Activated gamma-delta T cell treated with Interleukin-2 at 50 U/mL for 16 hours (primary cell): ENCODE results near the gene RHBDF2.

ENCODE experiments used
- DNase-seq: peaks from one replicate; pipeline ENCODE4 v3.0.0-alpha.2; 2020

RHBDF2 gene

DNA sequence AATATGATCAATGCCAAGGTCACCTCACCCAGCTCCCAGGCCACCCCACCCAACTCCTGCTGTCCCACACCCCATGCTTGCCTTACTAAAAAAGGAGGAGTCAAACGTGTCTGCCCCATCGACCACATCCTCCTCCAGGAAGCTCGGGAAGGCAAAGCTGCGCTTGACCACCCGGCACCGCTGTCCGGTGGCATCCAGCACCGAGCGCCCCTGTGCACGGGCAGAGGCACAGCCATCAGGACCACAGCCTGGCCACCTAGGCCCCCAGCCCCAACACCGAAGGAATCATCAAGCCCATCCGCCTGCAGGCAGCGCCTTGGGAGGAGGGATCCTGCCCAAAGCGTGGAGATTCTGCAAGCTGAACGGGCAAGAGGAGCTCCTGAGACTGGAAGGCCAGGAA lies 23.6 kb downstream of the RHBDF2 start:
- DNase-seq, result no peak

DNA sequence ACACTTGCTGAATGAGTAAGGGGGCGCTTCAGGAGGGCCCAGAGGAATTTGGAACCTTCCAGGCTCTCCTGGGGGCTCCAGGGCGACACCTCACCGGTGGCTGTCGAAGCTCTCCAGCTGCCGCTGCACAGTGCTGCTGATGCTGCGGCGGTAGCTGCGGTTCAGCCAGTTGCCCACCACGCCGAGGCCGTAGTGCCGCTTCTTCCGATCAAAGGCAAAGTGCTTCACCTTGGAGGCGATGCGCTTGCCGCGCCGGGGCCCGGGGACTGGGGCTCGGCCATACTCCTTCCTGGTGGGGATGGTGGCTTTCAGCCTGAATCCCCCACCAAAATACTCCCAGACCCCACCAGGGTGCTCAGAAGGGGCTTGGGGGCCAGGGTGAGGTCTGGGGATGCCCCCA lies 24.5 kb downstream of the RHBDF2 start:
- no peak for DNase-seq

DNA sequence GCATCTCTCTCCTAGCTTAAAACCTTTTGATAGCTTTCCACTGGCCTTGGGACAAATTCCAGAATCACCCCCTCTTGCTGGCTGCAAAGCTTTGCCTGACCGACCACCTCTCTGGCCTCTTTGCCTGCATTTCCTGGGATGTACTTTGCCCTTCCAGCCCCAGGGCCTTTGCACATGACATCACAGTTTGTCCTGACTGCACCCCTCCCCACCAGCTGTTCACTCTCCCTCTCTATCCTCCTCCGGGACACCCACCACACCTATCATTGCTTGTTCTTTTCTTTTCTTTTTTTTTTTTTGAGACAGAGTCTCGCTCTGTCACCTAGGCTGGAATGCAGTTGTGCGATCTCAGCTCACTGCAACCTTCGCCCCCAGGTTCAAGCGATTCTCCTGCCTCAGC lies 25.9 kb downstream of the RHBDF2 start:
- DNase-seq, result no peak

DNA sequence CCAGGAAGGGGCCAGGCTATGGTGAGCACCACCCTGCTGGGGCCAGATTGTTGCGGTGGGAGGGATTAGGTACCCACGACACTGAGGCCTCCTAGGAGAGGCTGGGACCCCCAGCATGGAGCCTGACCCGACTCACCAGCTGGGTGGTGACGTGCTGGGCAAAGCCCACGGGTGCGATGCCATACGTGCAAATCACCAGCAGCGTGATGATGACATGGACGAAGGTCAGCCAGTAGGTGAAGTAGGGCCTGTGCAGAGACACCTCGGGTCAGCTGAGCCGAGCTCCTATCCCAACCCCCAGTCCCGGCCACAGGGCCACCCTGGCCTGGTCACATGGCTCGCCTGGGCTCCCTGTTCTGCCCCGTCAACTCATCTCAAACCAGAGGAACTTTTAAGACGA lies 26.3 kb downstream of the RHBDF2 start:
- DNase-seq, result no peak

DNA sequence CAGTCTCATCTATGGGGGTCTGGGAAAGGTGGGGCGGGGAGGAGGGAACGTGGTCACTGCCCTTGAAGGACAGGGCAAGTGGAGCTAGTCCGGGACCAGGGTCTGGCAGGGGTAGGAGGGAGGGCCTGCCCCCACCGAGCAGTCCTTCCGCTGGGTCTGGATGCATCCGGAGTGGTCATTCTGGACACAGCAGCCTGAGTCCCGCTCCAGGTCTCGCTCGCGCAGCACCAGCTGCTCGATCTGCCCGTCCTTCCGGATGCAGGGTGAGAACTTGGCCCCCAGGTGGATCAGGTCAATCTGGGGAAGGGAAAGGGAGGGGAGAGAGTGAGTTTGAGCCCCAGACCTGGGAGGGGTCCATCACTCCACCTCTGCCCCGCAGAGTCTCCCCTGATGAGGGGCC lies 27.0 kb downstream of the RHBDF2 start:
- DNase-seq, result no peak

DNA sequence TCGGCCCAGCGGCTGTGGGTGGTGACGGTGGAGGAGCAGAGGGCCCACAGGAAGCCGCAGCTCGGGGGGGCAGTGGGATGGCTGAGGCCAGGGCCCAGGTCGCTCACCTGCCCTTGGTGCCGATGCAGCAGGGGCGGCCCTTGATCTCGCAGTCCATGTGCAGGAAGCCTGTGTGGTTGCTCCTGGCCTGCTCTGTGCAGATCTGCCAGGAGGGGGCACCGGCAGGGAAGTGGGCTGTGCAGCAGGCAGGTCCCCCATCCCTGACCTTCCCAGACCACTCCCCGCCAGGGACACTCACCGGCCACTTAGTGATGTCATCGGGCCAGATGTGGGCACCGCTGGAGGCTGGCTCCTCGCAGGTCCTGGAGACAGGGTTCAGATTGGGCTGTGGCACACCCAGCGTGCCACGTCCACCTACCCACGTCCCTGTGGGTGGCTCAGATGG lies 27.7 kb downstream of the RHBDF2 start:
- no peak for DNase-seq

DNA sequence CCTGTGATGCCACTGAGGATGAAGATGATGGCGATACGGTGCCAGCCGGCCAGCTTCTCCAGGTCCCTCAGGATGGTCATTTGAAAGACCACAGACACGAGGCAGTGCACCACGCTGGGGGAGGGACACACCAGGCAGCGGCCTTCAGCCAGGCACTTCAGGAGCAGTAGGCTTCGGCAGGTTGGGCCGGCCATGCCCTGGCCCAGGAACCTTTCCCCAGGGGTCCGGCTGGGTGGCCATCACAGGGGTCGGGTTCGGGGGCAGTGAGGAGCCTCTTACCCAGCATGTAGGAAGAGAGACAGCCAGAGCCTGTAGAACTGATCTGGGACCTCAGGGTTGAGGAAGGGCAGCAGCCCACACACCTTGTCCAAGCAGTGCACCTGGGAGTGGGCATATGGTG lies 28.5 kb downstream of the RHBDF2 start:
- no peak for DNase-seq

DNA sequence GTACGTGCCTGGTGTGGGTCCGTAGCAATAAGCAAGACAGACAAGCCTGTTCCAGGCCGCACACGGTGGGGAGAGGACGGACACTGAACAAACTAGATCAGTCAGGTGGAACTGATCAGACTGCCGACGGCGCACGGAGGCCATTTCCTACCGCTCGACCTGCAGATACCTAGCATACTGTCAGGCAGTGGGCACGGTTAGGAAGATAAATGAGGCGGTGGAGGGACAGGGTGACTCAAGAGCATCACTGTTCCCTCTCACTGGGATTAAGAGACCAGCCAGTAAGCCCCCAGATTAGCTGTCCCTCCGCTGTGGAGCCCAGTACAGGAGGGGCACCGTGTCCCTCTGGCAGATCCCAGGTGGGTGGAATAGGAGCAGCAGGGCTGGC lies 29.0 kb downstream of the RHBDF2 start:
- no peak for DNase-seq

DNA sequence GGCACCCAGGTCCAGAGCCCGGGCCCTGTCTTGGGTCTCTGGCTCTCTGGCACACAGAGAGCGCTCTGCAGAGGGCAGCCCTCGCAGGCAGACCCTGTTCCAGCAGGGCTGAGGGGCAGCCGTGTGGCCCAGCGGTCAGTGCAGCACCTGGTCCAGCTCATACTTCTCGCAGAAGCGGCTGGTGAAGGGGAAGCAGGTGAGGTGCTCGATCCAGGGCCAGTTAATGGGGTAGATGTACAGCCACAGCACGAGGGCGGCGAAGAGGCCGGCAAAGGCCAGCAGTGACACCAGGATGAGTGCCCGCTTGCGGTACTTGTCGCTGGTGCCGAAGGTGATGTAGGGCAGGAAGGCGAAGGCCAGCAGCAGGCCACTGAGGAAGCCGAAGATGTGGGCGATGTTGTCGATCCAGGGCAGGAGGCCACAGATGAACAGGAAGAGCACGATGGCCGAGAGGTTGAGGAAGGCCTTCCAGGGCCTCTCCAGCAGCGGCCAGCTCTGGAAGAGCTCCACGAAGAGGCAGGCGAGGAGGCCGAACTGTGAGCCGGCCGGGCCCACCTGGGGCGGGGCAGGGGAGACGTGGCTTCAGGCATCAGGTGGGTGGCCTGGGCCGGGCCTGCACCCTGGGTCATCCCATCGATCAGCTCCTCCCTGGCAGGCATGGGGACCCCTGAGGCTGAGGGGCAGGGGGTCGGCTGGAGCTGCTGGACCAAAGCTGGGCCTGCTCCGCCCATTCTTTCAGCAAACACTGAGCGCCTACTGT lies 29.5 kb downstream of the RHBDF2 start:
- no peak for DNase-seq

DNA sequence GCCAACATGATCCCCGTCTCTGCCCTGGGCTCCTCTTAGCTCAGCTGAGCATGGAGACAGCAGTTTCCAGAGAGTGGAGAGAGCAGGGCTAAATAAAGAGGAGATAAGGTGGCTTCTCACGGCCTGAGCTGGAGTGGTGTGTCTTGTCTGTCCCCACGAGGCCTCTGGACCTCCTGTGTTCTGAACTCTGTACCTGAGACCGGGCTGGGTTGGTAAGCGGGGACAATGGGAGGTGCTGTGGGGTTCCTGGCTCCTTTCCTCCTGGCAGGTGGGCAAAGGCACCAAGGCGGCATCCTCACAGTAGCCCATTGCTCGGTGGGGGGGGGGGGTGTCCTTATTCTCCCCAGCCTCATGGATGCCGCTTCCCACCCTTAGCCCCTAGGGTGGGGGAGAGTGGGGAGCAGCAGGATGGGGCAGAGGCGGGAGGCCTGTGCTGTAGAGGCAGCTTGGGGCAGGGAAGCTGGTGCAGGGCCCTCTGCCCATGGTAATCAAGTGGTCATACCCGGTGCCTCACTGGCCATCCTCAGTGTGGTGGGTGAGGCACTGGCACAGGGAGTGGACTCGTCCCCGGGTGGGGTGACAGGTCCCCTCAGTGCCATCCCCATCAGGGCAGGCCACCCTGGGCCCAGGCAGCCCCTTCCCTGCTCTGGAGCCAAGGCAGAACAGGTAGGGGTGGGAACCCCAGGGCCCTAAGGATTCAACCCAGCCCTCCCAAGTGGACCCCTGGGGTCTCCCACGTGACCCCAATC lies 31.1 kb downstream of the RHBDF2 start:
- DNase-seq, result no peak

DNA sequence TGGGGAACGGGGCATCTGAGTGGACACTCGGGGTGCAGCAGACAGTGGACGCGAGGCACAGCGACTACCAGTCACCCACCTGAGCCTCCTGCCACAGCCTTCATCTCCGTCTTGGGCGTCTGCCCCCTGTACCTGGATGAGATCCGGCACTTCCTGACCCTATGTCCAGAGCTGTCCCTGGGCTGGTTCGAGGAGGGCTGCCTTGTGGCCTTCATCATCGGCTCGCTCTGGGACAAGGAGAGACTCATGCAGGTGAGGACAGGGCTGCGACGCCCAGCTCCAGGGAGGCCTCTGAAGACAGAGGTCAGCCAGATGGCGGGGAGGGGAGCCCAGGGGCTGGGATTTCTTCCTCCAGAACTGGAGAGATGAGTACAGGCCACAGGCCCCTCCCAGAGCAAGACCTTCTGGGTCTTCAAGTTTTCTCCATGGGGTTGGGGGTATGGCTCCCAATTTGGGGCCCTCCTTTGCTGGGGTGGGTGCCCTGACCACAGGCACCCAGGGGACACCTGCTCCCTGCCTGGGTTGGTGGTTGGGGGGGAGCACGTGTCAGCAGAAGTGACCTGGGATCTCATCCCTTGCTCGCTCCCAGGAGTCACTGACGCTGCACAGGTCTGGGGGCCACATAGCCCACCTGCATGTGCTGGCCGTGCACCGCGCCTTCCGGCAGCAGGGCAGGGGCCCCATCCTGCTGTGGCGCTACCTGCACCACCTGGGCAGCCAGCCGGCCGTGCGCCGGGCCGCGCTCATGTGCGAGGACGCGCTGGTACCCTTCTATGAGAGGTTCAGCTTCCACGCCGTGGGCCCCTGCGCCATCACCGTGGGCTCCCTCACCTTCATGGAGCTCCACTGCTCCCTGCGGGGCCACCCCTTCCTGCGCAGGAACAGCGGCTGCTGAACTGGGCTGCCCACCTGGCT lies 31.9 kb downstream of the RHBDF2 start:
- DNase-seq, result no peak

DNA sequence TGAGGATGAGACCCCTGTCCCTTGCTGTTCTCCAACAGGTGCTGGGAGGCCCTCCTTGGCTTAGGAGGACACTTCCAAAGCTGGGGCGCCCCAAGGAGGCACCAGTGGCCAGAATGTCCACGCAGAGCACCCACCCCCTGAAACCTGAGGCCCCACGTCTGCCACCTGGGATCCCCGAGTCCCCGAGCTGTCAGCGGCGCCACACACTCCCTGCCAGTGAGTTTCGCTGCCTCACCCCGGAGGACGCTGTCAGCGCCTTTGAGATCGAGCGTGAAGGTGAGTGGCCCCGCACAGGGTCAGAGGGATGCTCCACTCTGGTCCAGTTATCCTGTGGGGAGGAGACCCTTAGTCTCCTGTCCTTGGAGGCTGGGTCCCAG lies 32.6 kb downstream of the RHBDF2 start:
- no peak for DNase-seq

DNA sequence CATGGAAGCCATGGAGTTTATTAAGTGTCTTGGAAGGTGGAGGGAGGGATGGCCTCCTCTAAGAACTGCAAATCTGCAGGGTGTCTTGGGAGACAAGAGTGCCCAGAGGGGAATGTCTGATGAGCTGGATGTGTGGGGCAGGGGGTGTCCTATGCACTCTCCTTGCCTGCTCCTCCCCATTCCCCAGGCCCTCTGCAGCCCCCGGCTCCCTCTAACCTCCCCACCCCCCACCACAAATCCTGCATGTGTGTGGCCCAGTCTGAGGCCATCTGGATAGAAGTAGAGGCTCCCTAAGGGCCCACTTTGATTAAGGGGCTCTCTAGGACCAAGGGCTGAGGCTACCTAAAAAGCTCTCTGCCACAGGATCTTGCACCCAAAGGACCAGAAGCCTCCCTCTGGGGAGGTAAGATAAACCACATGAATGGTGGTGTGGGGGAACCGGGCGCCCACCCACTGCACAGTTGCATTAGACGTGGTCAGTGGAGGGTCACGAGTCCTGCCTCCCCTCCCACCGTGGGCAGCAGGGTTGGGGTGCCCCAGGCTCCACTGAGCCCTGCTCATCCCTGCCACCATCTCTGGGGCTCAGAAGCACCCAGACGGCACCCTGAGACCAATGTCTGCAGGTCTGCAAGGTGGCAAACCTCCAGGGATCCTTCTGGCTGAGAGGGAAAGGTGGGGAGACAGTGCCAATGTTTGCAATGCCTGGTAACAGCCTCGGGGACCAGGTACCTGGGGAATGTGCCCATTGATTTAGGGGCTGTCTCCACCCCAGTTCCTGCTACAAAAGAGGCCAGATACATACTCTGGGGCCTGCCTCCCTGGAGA lies 33.2 kb downstream of the RHBDF2 start:
- DNase-seq, result no peak

DNA sequence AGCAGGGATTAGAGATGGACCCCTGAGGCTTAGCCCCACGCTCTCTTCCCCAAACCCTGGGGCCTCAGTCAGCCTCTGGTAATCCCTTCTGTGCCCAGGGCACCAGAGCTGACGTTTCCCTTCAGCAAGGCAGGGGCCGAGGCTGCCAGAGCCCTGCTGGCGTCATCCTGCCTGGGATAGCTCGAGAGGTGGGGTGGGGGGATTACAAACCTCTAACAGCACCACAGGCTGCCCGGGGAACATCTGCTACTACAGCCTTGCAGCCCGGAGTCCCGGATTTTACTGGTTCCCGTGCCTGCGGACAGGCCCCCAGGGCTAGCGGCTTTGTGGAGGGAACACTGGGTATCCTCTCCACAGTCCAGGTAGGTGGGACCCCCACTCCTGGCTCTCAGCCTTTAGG lies 33.9 kb downstream of the RHBDF2 start, which contains the start of gene AANAT:
Gene AANAT (plus strand): TSS at position 238 of the 400 bp plus-strand sequence. CDS start 1,144 bp downstream, outside the sequence.
- no peak for DNase-seq

DNA sequence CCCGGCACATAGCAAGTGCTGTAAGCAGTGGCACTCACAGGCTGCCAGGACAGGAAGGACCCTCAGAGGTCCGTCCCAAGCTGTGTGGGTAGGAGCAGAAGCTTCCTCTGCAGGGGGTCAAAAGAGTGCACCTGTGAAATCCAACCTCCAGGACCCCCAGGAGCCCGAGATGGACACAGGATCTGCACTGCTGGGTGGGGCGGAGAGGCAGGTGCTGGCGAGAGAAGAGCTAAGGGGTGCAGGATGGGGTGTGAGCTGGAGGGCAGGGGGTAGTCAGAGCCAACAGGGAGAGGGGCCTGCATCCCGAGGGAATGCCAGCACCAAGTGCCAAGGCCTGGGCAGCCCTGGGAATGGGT lies 34.5 kb downstream of the RHBDF2 start:
- no peak for DNase-seq

DNA sequence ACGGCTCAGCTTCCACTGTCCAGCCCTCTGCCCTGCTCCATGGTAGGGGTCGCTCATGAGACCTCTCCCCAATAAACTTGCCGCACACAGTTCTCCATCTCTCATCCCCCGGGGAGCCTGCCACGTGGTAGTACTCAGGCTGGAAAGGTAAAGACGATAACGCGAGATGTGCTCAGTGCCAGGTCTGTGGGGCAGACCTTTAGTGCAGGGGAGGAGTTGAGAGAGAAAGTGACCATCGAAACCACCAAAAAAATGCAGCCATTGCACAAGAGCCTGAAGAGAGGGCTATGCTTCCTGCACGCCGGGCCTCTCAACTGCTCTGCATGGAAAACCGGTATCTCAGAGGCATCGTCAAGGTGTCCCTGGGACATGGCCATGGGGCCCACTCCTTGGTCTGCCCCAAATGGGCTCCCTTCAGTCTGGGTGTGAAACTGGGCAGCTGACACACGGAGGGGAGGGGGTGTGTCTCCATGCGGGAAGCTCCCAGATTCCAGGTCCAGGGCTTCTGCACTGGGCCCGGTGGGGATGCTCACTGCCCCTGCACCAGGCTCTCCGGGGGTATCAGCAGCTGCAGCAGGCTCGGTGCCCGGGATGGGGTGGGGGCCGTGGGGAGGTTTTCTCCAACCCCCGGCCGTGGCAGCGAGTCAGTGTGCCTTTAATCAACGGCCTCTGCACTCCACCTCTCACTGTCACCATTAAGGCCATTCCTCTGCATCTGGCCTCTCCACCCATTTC lies 38.5 kb downstream of the RHBDF2 start:
- no peak for DNase-seq

DNA sequence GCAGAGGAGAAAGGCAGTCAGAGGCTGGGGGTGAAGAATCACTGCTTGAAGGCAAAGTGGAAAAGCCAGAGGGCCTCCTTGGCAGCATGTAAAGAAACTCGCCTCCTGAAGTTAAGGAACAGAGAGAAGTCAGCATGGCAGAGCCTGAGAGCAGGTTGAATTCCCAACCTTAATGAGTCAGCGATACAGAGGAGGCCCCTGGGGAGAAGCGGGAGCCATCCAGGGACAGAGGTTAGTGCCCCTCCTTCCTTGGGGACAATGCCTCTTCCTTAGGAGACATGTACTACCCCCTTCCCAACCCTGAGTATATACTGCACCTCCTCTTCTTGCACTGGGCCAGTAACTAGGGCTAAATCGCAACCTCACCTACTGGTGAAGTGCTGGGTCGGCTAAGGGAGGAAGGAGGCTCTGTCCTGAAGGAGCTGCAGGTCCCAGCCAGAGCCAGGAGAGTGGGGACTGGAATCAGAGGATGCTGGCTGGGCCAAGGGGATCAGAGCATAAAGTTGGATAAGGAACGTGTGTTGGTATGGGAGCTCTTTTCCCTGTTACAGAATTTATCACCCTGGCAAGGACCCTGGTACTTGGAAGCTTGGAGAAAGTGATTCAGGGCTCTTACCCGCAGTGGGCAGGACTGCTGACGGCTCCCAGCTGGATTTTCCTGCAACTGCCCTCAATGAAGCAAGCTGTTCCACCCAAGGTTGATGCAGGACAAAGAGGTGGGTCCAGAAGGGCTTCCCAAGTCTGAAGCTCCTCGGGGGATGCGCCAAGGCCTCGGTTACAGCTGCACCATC lies 39.3 kb downstream of the RHBDF2 start:
- DNase-seq, result no peak

DNA sequence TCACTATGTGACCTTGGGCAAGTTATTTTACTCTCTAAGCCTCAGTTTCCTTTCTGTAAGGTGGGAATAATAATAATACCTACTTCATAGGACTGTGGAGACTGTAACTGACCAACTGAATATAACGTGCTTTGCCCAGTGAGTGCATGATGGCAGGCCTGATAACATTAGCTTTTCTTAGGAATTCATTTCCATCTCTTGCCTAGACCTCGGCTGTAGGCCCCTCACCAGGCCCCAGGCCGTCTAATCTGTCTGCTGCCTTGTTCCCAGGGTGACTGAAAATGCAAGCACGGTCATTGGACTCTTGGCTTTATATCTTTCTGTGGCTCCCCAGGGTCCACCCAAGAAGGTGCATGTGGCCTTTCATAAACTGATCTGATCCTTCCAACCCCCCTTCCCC lies 41.5 kb downstream of the RHBDF2 start:
- DNase-seq, result no peak

DNA sequence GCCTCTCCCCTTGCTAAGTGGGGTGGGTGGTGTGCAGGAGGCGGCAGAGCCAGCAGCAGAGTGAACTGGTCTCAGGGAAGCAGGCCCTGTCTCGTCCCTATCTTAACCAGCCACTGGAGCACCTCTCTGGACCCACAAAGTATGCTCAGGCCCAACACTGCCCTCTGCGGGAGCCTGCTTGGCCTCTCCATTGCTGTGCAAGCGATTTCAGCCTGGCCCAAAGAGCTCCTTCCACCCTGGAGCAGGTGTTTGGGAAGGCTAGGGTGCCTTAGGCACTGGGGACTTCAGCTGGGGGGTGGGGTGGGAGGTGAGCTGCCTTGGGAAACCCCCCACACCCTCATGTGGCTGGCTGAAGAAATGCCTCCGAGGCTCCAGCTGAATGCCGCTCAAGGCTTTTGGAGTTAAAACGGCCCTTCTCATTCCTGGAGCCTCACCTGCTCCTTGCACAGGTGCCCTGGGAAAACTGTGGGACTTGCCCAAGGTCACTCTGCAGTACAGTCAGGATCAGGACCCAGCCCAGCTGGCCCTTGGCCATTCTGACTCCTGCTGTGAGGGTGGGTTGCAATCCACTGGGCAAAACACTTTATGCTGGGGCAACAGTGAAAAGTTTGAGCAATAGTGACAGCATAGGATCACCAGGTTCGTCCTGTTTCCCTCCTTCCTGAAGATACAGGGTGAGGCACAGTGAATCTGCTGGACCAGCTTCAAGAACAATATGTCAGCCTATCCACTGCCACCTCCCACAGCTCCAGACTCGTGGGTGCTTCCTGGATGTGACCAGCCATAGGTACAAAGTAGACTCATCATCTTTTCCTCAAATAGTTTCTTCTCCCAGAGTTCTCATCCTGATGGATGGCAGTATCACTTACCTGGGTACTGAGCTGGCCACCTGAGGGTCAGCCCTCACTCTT lies 42.4 kb downstream of the RHBDF2 start:
- DNase-seq, result no peak

DNA sequence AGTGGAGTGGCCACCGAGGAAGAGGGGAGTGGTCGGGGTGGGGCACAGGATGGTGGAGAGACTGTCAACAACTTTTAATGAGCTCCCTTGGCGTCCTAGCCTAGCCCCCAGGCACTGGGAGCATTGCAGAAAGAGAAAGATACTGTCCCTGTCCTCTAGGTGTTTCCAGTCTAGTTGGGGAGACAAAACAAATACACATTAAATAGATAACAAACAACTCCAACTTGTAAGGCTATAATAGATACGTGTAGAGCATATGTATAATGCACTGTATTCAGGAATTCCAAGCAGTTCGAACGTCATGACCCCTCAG lies 47.8 kb downstream of the RHBDF2 start:
- DNase-seq, result no peak
